Omental fat pad (tissue), 4 donors: Measurements from ENCODE around the gene GRIN2C. TPM values are rescaled to one million over a fixed set of nuclear protein-coding genes. Genes with fewer than 3 reads are reported as not detected.
A peak's percentile ranks its signal among the peaks of the same experiment; 100 is the strongest.
"Not testable (repeated sequence)": the region's sequence is repeated elsewhere in the genome, so short reads cannot be mapped to it uniquely, and the experiment has no call there.

Source experiments
- ATAC-seq: fragments of 150-250 bp; one replicate; pipeline ENCODE4 v1.9.1; 2016; ENCODE audit warnings: mild to moderate bottlenecking, moderate library complexity; ENCODE audit not compliant: low FRiP score
- DNase-seq: peaks from one replicate; pipeline ENCODE4 v3.0.0-alpha.2; 2019; ENCODE audit warnings: low spot score
- total RNA-seq, 4 donors: library from RNA; depleted of rRNA; stranded (reverse); fragments of >200 nt; gene quantifications; one replicate each; pipeline ENCODE4 v1.1.0, GENCODE V29; 2016
- TF ChIP-seq, protein P1 (sequence below), 3 donors: fragments of 450-650 bp; IDR thresholded peaks; one replicate each; pipeline ENCODE4 v1.5.1; 2016 to 2017; ENCODE audit warnings: antibody characterized with exemption in 3 of 3, mild to moderate bottlenecking in 3 of 3, moderate library complexity in 2 of 3

GRIN2C gene
- 1 to 10 TPM in 3 of 4 donors, not detected in 1; 1.0 to 4.7 (median 1.6) TPM for total RNA-seq

- TF ChIP-seq, protein P1, sequence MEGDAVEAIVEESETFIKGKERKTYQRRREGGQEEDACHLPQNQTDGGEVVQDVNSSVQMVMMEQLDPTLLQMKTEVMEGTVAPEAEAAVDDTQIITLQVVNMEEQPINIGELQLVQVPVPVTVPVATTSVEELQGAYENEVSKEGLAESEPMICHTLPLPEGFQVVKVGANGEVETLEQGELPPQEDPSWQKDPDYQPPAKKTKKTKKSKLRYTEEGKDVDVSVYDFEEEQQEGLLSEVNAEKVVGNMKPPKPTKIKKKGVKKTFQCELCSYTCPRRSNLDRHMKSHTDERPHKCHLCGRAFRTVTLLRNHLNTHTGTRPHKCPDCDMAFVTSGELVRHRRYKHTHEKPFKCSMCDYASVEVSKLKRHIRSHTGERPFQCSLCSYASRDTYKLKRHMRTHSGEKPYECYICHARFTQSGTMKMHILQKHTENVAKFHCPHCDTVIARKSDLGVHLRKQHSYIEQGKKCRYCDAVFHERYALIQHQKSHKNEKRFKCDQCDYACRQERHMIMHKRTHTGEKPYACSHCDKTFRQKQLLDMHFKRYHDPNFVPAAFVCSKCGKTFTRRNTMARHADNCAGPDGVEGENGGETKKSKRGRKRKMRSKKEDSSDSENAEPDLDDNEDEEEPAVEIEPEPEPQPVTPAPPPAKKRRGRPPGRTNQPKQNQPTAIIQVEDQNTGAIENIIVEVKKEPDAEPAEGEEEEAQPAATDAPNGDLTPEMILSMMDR (IDR thresholded peaks at IDR 0.05) = no peak
- ATAC-seq (no peak), DNase-seq (no peak)
Observed at GRCh38 chr17:74859459-74860228, at the start of gene GRIN2C. Gene GRIN2C, minus strand, starts transcription at chr17:74859885. Its CDS starts 4,793 bp downstream, at chr17:74855092.

DNA sequence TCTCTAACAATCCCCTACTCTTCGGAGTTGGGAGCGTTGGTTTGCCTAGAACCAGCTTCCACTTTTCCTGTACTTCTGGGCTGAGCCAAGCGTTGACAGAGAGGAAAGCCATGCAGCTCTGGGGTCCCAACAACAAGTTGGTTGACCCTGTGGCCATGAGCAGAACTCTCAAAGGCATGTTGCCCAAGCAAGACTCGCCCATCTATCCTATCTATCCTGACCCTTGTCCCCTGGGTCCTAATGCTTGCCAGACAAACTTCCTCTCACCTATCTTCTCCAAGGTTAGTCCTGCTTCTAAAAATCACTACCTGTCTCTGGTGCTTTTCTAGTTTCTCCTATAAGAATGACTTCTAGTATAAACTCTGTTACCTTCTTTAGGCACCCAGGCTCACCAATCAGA is 49.4 kb upstream of the GRIN2C start:
- not testable (repeated sequence) for ATAC-seq, DNase-seq

GRCh38 chr17:74907012-74907411 is 47.3 kb upstream of the GRIN2C start:
- ATAC-seq (no peak), DNase-seq (no peak)
- TF ChIP-seq, protein P1 (IDR thresholded peaks at IDR 0.05) = no peak

DNA sequence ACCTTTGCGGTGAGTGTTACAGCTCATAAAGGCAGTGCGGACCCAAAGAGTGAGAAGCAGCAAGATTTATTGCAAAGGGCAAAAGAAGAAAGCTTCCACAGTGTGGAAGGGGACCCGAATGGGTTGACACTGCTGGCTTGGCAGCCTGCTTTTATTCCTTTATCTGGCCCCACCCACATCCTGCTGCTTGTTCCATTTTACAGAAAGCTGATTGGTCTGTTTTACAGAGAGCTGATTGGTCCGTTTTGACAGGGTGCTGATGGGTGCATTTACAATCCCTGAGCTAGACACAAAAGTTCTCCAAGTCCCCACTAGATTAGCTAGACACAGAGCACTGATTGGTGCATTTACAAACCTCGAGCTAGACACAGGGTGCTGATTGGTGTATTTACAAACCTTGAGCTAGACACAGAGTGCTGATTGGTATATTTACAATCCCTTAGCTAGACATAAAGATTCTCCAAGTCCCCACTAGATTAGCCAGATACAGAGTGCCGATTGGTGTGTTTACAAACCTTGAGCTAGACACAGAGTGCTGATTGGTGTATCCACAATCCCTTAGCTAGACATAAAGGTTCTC is 46.6 kb upstream of the GRIN2C start:
- not testable (repeated sequence) for DNase-seq, ATAC-seq

DNA sequence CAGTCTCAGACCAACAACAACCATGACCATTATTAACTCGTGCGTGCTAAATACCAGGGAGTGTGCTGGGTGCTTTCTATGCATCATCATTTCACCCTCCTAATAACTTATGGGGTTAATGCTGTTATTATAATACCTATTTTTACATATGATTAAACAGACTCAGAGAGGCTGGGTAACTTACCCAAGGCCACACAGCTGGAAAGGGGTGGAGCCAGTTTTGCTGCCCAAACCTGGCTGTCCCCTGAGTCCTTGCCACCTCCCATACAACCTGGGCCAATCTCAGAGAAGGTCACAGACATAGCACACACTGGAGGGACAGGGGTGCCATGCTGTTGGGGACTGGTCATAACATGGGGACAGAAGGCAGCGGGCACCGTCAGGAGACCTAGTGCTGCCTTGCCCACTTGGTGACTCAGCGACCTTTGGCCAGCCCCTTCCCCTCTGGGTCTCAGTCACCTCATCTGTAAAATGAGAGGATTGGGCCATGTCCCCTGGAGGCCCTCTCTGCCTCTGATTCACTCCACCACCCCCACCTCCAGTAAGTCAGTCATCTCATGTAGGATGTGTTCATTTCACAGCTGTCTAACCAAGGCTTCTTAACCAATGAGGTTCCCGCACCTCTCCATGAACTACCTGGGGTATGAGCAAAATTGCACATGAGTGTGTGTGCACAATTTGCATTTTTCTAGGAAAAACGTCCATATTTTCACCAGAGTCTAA is 45.2 kb upstream of the GRIN2C start:
- DNase-seq = no peak
- TF ChIP-seq, protein P1 (IDR thresholded peaks at IDR 0.05) = no peak
- peak; percentile 28 for ATAC-seq

GRCh38 chr17:74903671-74904070 is 44.0 kb upstream of the GRIN2C start:
- TF ChIP-seq, protein P1 (IDR thresholded peaks at IDR 0.05) = no peak
- no peak for ATAC-seq
- DNase-seq = no peak

GRCh38 chr17:74903034-74903433 is 43.3 kb upstream of the GRIN2C start:
- TF ChIP-seq, protein P1 (IDR thresholded peaks at IDR 0.05) = no peak
- DNase-seq = no peak
- no peak for ATAC-seq
